HG03060 (cell line): ENCODE measurements around the gene SH3RF1.
"Not testable (repeated sequence)": the region's sequence is repeated elsewhere in the genome, so short reads cannot be mapped to it uniquely, and the experiment has no call there.

Source experiments
- ATAC-seq: cut with Tn5 transposase; IDR thresholded peaks from one replicate; pipeline ENCODE4 v1.9.1; 2021; ENCODE audit warnings: low read depth, moderate number of reproducible peaks; ENCODE audit not compliant: unreplicated experiment

The SH3RF1 gene

DNA sequence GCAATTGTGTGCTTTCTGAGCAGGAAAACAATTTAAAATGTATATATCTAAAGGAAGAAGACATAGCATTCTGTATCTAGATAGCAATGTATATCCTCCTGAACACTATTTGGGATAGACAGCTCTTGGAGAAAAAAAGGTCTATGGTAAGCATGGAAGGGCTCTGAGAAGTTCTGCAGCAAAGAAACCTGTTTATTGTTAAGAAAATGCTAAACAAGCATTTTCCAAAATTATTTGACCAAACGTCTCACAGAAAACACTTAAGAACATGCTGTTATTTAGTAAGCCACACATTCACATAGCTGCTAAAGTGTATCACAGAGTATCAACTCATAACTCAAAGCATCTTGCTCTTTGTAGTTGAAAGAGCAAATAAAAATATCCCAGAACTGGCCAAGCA lies 67.9 kb downstream of the SH3RF1 start:
- no peak for ATAC-seq

GRCh38 chr4:169202145-169202699 lies 68.5 kb downstream of the SH3RF1 start:
- peak; percentile 41 for ATAC-seq

DNA sequence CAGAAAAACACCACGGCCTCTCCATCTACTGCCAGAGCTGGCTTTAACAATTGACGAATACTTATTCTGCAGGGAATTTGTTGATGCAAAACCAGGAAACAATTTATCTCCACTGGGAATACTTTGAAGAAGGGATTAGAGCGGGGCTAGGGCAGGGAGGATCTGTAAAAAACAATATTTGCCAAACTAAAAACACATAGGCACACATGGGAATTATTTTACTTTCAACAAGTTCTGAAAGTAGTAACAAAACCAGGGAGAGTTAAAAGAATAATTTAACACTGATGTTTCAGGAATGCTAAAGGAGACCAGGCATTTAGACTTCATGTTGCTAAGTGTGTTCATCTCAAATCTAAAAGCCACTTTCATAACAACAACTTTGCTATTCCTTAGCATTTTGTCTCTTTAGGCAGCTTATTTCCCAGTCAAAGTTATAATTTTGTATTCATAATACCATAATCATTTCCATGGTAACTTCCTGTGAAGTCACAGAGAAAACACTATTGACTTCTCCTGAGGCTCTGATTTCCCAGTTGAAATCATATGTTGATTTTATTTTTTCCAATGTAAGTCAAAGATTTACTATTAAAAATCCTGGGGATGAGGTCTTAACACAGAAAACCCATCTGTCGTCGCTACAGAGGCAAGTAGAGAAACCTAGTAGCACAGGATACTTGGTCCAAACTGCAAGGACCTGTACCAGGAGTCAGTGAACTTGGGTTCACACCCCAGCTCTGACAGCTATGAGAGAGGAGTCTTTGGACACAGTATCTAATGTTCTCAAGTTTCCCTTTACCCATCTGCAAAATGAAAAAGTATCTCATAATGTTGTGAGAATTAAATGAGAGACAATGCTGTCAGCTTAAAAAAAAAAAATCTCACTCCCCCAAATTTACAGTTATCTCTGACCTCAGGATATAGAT lies 69.3 kb downstream of the SH3RF1 start:
- ATAC-seq, result no peak

- ATAC-seq, result no peak
These were observed 70.3 kb downstream of the SH3RF1 start for GRCh38 chr4:169200361-169201030.

GRCh38 chr4:169199184-169199583 lies 71.6 kb downstream of the SH3RF1 start:
- no peak for ATAC-seq

DNA sequence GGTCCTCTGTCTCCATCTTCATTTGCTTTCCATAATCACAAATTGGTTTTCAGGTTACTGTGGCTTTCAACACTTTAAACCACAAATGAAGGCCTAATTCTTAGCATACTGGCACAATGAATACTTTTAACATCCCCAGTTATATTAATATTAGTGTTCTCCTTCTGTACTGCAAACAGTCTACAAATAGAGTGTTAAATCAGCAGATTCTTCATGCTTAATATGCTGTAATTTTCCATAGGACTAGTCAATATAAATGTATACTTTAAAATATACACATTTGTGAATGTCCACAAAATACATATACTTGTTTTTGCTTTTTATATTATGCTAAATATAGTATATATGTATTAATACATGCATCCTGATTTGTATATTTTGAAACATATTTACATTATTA lies 72.6 kb downstream of the SH3RF1 start:
- no peak for ATAC-seq

GRCh38 chr4:169197206-169197605 lies 73.5 kb downstream of the SH3RF1 start:
- not testable (repeated sequence) for ATAC-seq

DNA sequence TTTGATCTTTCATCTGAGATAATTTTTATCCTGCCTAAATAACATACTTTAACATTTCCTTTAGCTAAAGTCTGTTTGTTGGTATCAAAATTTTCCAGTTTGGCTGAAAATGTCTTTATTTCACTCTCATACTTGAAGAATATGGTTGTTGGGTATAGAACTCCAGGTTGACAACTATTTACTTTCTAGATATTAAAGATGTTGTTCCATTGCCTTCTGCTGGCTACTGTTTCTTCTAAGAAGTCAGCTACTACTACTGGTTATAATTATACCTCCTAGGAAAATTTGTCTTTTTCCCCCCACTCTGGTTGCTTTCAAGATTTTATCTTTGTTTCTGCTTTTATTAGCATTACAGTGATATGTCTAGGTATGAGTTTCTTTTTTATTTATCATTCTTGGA lies 75.7 kb downstream of the SH3RF1 start:
- ATAC-seq, result no peak

DNA sequence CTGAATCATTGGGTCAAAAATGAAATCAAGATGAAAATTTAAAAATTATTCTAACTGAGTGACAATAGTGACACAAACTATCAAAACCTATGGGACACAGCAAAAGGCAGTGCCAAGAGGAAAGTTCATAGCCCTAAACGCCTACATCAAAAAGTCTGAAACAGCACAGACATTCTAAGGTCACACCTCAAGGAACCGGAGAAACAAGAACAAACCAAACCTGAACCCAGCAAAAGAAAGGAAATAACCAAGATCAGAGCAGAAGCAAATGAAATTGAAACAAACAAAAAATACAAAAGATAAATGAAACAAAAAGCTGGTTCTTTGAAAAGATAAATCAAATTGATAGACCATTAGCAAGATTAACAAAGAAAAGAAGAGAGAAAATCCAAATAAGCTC lies 80.8 kb downstream of the SH3RF1 start:
- not testable (repeated sequence) for ATAC-seq

DNA sequence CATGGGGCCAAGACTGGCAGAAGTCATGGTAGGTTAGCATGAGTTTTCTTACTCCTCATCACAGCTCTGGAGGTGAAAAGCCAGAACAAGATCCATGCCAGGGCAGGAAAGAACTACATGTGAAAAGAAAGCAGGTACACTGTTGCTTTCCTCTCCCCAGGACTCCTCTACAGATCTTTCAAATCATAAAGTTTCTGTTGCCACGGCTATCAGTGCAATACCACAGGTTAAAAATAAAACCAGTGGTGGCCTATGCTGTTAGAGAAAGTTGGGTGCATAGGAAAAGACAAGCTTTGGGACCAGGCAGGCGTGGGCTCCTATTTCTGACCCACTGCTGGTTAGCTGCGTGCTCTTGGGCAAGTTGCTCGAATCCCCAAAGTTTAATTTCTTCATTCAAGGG lies 81.4 kb downstream of the SH3RF1 start:
- ATAC-seq, result no peak

DNA sequence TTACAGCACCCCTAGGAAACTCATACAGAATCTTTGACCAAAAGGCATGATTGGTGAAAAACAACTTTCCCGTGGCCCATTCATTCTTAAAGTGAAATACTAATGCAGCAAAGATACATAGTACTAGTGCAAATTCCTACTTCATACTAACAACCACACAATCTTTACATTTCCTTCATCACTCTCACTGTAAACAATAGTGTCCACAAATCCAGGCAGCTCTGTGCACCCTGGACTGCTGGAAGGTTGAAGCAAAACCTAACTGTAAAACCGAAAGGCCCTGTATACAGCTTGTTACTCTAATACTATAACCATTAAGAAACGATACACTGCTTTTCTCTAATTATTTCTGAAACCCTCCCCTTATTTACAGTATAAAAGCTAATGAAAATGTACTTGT lies 82.6 kb downstream of the SH3RF1 start:
- ATAC-seq, result no peak

GRCh38 chr4:169185133-169185956 lies 85.4 kb downstream of the SH3RF1 start:
- ATAC-seq, result no peak

DNA sequence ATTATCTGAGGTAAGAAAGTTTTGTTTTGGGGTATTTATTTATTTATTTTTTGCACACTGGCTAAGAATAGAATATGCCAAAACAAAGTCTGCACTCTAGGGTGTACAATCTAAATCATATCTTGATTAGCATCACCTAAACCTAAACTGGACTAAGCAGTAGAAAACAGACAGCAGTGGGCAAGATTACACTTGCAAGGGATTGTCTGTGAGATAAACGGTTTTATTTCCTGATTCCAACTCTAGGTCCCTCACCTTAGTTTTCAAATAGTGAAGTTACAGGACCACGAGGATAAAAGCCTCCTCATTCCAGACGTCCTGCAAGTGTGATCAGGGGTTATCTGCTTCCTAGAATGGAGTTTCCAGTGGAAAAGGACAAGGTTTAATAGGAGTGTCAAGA lies 86.1 kb downstream of the SH3RF1 start:
- ATAC-seq, result no peak

DNA sequence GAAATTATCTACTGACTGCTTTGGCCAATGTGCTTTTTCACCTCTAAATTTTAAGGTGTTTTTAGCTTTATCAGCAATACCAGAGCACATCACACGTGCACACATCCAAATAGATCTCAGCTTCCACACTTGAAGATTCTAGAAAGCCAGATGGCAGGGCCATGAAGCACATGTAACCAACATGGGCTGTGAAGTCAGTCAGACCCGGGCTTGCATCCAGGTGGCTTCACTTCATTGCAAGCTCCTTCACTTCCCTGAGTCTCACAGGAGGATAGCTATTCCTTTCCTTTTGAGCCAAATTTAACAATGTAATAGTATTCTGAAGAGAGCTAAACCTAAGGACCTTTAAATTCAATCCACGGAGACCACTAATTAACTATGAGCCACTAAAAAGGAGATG lies 86.5 kb downstream of the SH3RF1 start:
- ATAC-seq, result no peak

DNA sequence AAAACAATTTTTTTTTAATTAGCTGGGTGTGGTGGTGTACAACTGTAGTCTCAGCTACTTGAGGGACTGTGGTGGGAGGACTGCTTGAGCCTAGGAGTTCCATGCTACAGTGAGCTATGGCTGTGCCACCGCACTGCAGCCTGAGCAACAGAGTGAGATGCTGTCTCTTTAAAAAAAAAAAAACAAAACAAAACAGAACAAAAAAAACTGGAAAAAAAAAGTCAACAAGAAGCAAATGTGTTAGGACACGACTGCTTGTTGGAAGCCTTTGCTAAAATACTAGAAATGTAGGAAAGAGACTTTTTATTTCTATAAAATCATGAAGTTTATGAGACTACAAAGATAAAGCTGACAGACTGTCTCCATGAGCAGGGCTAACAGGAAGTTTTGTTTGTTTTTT lies 87.2 kb downstream of the SH3RF1 start:
- no peak for ATAC-seq

DNA sequence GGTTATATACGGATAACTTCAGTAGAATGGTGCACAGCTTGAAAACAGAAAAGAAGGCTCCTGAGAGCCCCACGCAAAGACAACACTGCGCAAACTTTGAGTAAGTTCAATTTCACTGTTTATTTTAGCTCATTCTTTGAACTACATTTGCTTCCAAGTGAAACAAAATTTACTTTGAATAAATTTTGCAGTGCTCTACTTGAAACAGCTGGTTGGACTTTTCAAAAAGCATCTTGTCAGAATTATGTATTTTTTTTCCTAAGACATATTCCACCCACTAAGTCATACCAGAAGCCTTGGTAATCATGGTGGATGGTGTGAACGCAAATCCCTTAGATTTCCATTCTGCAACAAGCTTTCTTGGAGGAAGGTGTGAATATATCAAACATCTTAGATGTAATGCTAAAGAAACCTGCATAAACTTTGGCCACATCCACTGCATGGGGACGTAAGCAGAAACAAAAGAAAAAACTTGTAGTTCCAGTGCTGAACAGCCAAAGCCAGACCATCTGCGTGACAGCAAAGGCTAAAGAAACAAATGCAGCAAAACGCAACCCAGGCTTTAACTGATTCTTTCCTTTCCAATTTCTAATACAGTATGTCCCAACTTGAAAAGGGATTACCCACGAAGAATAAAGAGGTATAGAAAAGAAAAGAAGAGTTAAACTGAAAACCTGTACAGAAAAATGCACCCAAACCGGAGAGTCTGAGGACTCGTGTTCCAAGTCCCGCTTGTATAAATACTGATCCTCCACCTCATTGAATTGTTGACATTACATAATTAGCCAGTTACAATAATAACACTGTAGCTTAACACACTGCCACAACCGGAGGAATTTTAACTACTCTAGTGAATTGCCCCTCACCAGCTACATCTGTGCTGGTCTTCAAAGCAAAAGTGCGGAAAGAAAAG lies 90.9 kb downstream of the SH3RF1 start:
- ATAC-seq, result no peak

DNA sequence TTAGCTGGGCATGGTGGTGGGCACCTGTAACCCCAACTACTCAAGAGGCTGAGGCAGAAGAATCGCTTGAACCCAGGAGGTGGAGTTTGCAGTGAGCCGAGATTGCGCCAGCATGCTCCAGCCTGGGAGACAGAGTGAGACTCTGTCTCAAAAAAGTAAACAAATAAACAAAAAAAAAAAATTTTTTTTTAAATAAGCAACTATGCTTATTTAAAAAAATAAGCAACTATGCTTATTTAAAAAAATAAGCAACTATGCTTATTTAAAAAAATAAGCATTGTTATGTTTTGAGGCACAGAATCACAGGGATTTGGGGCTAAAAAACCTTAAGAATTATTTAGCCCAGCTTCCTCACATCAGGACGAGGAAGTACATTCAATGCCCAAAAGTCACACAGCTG lies 92.7 kb downstream of the SH3RF1 start:
- not testable (repeated sequence) for ATAC-seq

DNA sequence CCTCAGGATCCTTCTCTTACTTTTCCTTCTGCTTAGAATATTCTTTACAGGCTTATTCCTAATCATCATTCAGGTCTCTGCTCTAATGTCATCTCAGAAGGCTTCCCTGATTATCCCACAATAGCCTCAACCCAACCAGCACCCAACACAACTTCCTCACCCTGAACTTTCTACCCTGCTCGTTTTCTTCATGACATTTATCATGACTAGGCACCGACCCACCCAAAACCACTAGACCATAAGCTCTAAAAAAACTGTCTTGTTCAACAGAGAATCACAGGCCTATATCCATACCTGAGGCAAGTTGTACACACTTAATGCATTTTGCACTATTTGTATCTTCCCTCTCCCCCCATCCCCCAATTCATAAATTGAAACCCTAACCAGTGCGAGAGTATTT lies 95.3 kb downstream of the SH3RF1 start:
- ATAC-seq, result no peak

DNA sequence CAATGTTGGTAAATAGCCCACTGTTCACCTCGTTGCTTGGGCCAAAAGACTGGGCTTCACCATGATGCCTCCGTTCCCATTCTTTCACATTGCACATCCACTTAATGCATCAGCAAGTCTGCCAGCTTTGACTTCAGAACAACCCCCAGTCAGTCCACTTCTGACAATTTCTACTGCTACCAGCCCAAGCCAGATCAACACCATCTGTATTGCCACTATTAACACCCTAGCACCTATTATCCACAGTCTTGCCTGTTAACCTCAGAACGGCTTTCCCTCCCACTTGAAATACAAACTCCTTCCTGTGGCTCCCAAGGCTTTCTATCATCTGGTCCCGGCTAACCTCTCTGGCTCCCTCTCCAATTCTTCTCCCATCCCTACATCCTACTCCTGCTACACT lies 95.7 kb downstream of the SH3RF1 start:
- no peak for ATAC-seq

- ATAC-seq, result no peak
These were observed 96.5 kb downstream of the SH3RF1 start for GRCh38 chr4:169174247-169174646.
